MM.1S (cell line): ENCODE data around the gene HS6ST1.

ENCODE experiments used
- DNase-seq: peaks from one replicate; pipeline ENCODE4 v3.0.0-alpha.2; 2015
- H2AFZ ChIP-seq: fragments of 300-600 bp; sonication (generic); 2 replicates; pipeline ENCODE4 v1.6.0; 2016; ENCODE audit warnings: antibody characterized with exemption, low read length
- H3F3A ChIP-seq: fragments of 300-600 bp; sonication (generic); 2 replicates; pipeline ENCODE4 v1.6.1; 2016; ENCODE audit warnings: mild to moderate bottlenecking, antibody characterized with exemption, low read length, moderate library complexity, mixed read lengths; ENCODE audit not compliant: insufficient read depth
- H3K27ac ChIP-seq: fragments of 300-600 bp; sonication (generic); 2 replicates; pipeline ENCODE4 v1.5.1; 2016; ENCODE audit warnings: mild to moderate bottlenecking, low read length
- H3K27me3 ChIP-seq: fragments of 300-600 bp; sonication (generic); replicated peaks from 2 replicates; pipeline ENCODE4 v1.6.0; 2016; ENCODE audit warnings: low read length; ENCODE audit not compliant: insufficient read depth
- H3K36me3 ChIP-seq: fragments of 300-600 bp; sonication (generic); replicated peaks from 2 replicates; pipeline ENCODE4 v1.6.1; 2016; ENCODE audit warnings: mild to moderate bottlenecking, low read length, mixed read lengths; ENCODE audit not compliant: insufficient read depth
- H3K4me1 ChIP-seq: fragments of 300-600 bp; sonication (generic); 2 replicates; pipeline ENCODE4 v1.6.1; 2016; ENCODE audit warnings: low read length, mixed read lengths
- H3K4me2 ChIP-seq: fragments of 300-600 bp; sonication (generic); 2 replicates; pipeline ENCODE4 v1.6.0; 2016; ENCODE audit warnings: low read depth, low read length
- H3K4me3 ChIP-seq: fragments of 300-600 bp; sonication (generic); 2 replicates; pipeline ENCODE4 v1.5.1; 2016; ENCODE audit warnings: low read length, mixed read lengths
- H3K79me2 ChIP-seq: fragments of 300-600 bp; sonication (generic); 2 replicates; pipeline ENCODE4 v1.6.1; 2016; ENCODE audit warnings: mixed run types, low read length, mixed read lengths
- H3K9ac ChIP-seq: fragments of 300-600 bp; sonication (generic); 2 replicates; pipeline ENCODE4 v1.6.1; 2016; ENCODE audit warnings: low read length, mixed read lengths
- H3K9me2 ChIP-seq: fragments of 300-600 bp; sonication (generic); replicated peaks from 2 replicates; pipeline ENCODE4 v1.6.1; 2016; ENCODE audit warnings: mild to moderate bottlenecking, low read length, mixed read lengths; ENCODE audit not compliant: insufficient read depth
- H3K9me3 ChIP-seq: fragments of 300-600 bp; sonication (generic); replicated peaks from 2 replicates; pipeline ENCODE4 v1.6.1; 2016; ENCODE audit warnings: mild to moderate bottlenecking, low read length, mixed read lengths; ENCODE audit not compliant: insufficient read depth
- H4K20me1 ChIP-seq: fragments of 300-600 bp; sonication (generic); 2 replicates; pipeline ENCODE4 v1.6.1; 2016; ENCODE audit warnings: mild to moderate bottlenecking, low read length, moderate library complexity, mixed read lengths; ENCODE audit not compliant: insufficient read depth
- CTCF ChIP-seq: fragments of 300-600 bp; sonication (generic); IDR thresholded peaks from 2 replicates; pipeline ENCODE4 v1.5.1; 2016; ENCODE audit warnings: antibody characterized with exemption, low read length, mixed read lengths
- EZH2 ChIP-seq: fragments of 300-600 bp; sonication (generic); optimal IDR thresholded peaks from 2 replicates; pipeline ENCODE3; 2017; ENCODE audit warnings: low read depth, mild to moderate bottlenecking, antibody characterized with exemption, low read length, mixed read lengths
- EZH2phosphoT487 ChIP-seq: fragments of 300-600 bp; sonication (generic); IDR thresholded peaks from 2 replicates; pipeline ENCODE4 v1.6.1; 2018; ENCODE audit warnings: antibody characterized with exemption, low read length

The HS6ST1 gene

GRCh38 chr2:128298846-128299507 is 19.7 kb downstream of the HS6ST1 start:
- no peak overlapping the region for H3K4me3 ChIP-seq
- no peaks in the 10 kb centered on the region for H3K4me1 ChIP-seq
- no peaks in the 10 kb centered on the region for H3F3A ChIP-seq
- no peak overlapping the region for H2AFZ ChIP-seq
- peaks cover 18% of the 10 kb centered on the region for H4K20me1 ChIP-seq
- no peak for DNase-seq
- peaks cover 100% of the 10 kb centered on the region for H3K79me2 ChIP-seq
- no peak overlapping the region for H3K27ac ChIP-seq
- no peaks in the 10 kb centered on the region for H3K9me3 ChIP-seq
- H3K36me3 ChIP-seq: no peaks in the 10 kb centered on the region
- H3K4me2 ChIP-seq: no peak overlapping the region
- no peak overlapping the region for H3K9ac ChIP-seq
- H3K9me2 ChIP-seq: no peaks in the 10 kb centered on the region
- no peak for TF ChIP-seq EZH2phosphoT487
- no peak for TF ChIP-seq CTCF
- no peak for TF ChIP-seq EZH2
- no peaks in the 10 kb centered on the region for H3K27me3 ChIP-seq

GRCh38 chr2:128298286-128298685 is 20.4 kb downstream of the HS6ST1 start:
- no peak for DNase-seq
- Histone ChIP-seq H3K9me3 (no peaks in the 10 kb centered on the region), H2AFZ (no peak overlapping the region), H3K9me2 (no peaks in the 10 kb centered on the region), H3K79me2 (peaks cover 100% of the 10 kb centered on the region), H3K27me3 (no peaks in the 10 kb centered on the region), H3K4me1 (no peaks in the 10 kb centered on the region), H4K20me1 (peaks cover 16% of the 10 kb centered on the region), H3F3A (no peaks in the 10 kb centered on the region), H3K4me2 (no peak overlapping the region), H3K9ac (no peak overlapping the region), H3K36me3 (no peaks in the 10 kb centered on the region), H3K27ac (no peak overlapping the region), H3K4me3 (no peak overlapping the region)
- TF ChIP-seq EZH2: no peak
- no peak for TF ChIP-seq CTCF
- TF ChIP-seq EZH2phosphoT487: no peak

GRCh38 chr2:128293870-128294455 is 24.7 kb downstream of the HS6ST1 start:
- H3K79me2 ChIP-seq: peaks cover 99% of the 10 kb centered on the region

More at GRCh38 chr2:128293870-128294455, 24.7 kb downstream of the HS6ST1 start:
- Histone ChIP-seq H3K27ac (no peak overlapping the region), H3K9me3 (no peaks in the 10 kb centered on the region), H3K9me2 (no peaks in the 10 kb centered on the region), H3K4me3 (no peak overlapping the region), H4K20me1 (peaks cover 15% of the 10 kb centered on the region), H2AFZ (no peak overlapping the region), H3K27me3 (no peaks in the 10 kb centered on the region), H3K36me3 (no peaks in the 10 kb centered on the region), H3F3A (no peaks in the 10 kb centered on the region), H3K9ac (no peak overlapping the region), H3K4me2 (no peak overlapping the region), H3K4me1 (no peaks in the 10 kb centered on the region)
- TF ChIP-seq CTCF: no peak
- TF ChIP-seq EZH2phosphoT487: no peak
- no peak for TF ChIP-seq EZH2
- DNase-seq: no peak
